Loucy (cell line): Measurements from ENCODE around the gene ATP8A1.
"Not testable (repeated sequence)": the region's sequence is repeated elsewhere in the genome, so short reads cannot be mapped to it uniquely, and the experiment has no call there.

Experiments
- EZH2phosphoT487 ChIP-seq: fragments of 200-600 bp; IDR thresholded peaks from 2 replicates; pipeline ENCODE4 v1.6.1; 2018; ENCODE audit warnings: antibody characterized with exemption, mild to moderate bottlenecking, moderate library complexity, borderline replicate concordance
- TF ChIP-seq, protein P1 (sequence below): fragments of 200-600 bp; sonication (generic); conservative IDR thresholded peaks from 2 replicates; pipeline ENCODE4 v1.5.1; 2014; ENCODE audit warnings: mild to moderate bottlenecking, antibody characterized with exemption, low read length

DNA sequence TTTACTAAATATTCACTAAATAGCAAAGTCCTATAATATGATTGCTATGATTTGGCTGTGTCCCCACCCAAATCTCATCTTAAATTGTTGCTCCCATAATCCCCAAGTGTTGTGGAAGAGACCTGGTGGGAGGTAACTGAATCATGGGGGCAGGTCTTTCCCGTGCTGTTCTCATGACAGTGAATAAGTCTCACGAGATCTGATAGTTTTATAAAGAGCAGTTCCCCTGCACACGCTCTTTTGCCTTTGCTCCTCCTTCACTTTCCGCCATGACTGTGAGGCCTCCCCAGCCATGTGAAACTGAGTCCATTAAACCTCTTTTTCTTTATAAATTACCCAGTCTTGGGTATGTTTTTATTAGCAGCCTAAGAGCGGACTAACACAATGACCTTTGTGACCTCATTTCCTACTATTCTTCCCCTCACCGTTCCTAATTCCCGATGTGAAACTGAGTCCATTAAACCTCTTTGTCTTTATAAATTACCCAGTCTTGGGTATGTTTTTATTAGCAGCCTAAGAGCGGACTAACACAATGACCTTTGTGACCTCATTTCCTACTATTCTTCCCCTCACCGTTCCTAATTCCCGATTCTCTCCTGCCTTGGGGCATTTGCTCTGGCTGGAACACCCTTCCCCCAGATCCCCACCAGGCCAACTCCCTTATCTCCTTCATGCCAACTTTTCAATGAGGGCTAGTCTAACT lies 4.2 kb downstream of the ATP8A1 start:
- TF ChIP-seq, protein P1, sequence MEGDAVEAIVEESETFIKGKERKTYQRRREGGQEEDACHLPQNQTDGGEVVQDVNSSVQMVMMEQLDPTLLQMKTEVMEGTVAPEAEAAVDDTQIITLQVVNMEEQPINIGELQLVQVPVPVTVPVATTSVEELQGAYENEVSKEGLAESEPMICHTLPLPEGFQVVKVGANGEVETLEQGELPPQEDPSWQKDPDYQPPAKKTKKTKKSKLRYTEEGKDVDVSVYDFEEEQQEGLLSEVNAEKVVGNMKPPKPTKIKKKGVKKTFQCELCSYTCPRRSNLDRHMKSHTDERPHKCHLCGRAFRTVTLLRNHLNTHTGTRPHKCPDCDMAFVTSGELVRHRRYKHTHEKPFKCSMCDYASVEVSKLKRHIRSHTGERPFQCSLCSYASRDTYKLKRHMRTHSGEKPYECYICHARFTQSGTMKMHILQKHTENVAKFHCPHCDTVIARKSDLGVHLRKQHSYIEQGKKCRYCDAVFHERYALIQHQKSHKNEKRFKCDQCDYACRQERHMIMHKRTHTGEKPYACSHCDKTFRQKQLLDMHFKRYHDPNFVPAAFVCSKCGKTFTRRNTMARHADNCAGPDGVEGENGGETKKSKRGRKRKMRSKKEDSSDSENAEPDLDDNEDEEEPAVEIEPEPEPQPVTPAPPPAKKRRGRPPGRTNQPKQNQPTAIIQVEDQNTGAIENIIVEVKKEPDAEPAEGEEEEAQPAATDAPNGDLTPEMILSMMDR, result not testable (repeated sequence)
- not testable (repeated sequence) for TF ChIP-seq EZH2phosphoT487
